HG03469 (cell line): ENCODE results near the gene DDX6.

ENCODE experiments used
- ATAC-seq: cut with Tn5 transposase; IDR thresholded peaks from one replicate; pipeline ENCODE4 v1.9.1; 2021; ENCODE audit warnings: mild to moderate bottlenecking, moderate library complexity, moderate number of reproducible peaks; ENCODE audit not compliant: unreplicated experiment

DDX6 gene

GRCh38 chr11:118705791-118706545 is 85.0 kb downstream of the DDX6 start:
- no peak for ATAC-seq

GRCh38 chr11:118705111-118705741 is 85.7 kb downstream of the DDX6 start:
- ATAC-seq = no peak

GRCh38 chr11:118703563-118704106 is 87.3 kb downstream of the DDX6 start:
- ATAC-seq = no peak

GRCh38 chr11:118699506-118700220 is 91.3 kb downstream of the DDX6 start:
- no peak for ATAC-seq
